Measurements from ENCODE around the gene POPDC2. TPM values are rescaled to one million over a fixed set of nuclear protein-coding genes. Genes with fewer than 3 reads are reported as not detected.

The POPDC2 gene
- total and polyA plus RNA-seq, 10 of the 15 experiments (the other 5 are each of a cell fraction or from before 2014, with no cell fraction given), result 1.8 to 12.7 (median 3.5) TPM

DNA sequence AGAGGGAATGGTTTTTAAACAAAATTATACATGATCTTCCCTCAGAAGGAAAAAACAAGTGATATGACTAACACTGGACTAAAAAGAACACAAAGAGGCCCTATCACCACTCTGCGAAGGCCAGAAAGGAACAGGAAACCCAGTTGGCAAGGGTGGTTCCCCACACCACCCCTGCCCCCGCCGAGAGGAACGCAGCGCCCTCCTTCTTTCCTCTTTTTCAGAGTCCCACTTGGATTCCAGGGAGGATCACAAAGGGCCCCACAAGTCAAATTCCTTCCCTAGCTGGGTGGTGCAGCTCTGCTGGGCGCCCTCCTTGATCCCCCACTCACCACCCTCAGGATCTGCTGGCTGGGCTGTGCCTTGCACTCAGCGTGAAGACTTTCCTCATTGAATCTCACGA lies 32.9 kb downstream of the POPDC2 start (continued):
- TF ChIP-seq, protein P1, sequence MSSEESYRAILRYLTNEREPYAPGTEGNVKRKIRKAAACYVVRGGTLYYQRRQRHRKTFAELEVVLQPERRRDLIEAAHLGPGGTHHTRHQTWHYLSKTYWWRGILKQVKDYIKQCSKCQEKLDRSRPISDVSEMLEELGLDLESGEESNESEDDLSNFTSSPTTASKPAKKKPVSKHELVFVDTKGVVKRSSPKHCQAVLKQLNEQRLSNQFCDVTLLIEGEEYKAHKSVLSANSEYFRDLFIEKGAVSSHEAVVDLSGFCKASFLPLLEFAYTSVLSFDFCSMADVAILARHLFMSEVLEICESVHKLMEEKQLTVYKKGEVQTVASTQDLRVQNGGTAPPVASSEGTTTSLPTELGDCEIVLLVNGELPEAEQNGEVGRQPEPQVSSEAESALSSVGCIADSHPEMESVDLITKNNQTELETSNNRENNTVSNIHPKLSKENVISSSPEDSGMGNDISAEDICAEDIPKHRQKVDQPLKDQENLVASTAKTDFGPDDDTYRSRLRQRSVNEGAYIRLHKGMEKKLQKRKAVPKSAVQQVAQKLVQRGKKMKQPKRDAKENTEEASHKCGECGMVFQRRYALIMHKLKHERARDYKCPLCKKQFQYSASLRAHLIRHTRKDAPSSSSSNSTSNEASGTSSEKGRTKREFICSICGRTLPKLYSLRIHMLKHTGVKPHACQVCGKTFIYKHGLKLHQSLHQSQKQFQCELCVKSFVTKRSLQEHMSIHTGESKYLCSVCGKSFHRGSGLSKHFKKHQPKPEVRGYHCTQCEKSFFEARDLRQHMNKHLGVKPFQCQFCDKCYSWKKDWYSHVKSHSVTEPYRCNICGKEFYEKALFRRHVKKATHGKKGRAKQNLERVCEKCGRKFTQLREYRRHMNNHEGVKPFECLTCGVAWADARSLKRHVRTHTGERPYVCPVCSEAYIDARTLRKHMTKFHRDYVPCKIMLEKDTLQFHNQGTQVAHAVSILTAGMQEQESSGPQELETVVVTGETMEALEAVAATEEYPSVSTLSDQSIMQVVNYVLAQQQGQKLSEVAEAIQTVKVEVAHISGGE (CRISPR knock-in tag; IDR thresholded peaks at IDR 0.05), result no peak
- TF ChIP-seq SMARCA5 (IDR thresholded peaks at IDR 0.05) (no peak), ZNF384 (IDR thresholded peaks at IDR 0.05; ENCODE audit: borderline replicate concordance, low read depth, low read length) (no peak), IKZF2 (IDR thresholded peaks at IDR 0.05) (peak; percentile 44 to 69; a peak in 3 of 4 replicates), YY1 (IDR thresholded peaks at IDR 0.05; ENCODE audit: low read depth, low read length) (no peak), GATAD2B (conservative IDR thresholded peaks at IDR 0.05; ENCODE audit: low read depth) (no peak), NFYB (IDR thresholded peaks at IDR 0.05; ENCODE audit: insufficient read depth, low read depth, low read length) (no peak), KDM1A (IDR thresholded peaks at IDR 0.05; ENCODE audit: borderline replicate concordance) (no peak), POLR2AphosphoS2 (IDR thresholded peaks at IDR 0.05; ENCODE audit: low read depth, low read length) (no peak), SUZ12 (IDR thresholded peaks at IDR 0.05; ENCODE audit: unreplicated experiment) (no peak), TBL1XR1 (IDR thresholded peaks at IDR 0.05; ENCODE audit: low read depth, low read length) (no peak), HCFC1 (IDR thresholded peaks at IDR 0.05; ENCODE audit: low read length) (no peak), RAD21 (IDR thresholded peaks at IDR 0.05; ENCODE audit: insufficient read depth, low read depth, low read length) (no peak), NBN (IDR thresholded peaks at IDR 0.05) (0 out of 2 replicates have a peak, but pooled peaks have one; percentile 35), IKZF1 (conservative IDR thresholded peaks at IDR 0.05) (peak; percentile 50)
- TF ChIP-seq, protein P2, sequence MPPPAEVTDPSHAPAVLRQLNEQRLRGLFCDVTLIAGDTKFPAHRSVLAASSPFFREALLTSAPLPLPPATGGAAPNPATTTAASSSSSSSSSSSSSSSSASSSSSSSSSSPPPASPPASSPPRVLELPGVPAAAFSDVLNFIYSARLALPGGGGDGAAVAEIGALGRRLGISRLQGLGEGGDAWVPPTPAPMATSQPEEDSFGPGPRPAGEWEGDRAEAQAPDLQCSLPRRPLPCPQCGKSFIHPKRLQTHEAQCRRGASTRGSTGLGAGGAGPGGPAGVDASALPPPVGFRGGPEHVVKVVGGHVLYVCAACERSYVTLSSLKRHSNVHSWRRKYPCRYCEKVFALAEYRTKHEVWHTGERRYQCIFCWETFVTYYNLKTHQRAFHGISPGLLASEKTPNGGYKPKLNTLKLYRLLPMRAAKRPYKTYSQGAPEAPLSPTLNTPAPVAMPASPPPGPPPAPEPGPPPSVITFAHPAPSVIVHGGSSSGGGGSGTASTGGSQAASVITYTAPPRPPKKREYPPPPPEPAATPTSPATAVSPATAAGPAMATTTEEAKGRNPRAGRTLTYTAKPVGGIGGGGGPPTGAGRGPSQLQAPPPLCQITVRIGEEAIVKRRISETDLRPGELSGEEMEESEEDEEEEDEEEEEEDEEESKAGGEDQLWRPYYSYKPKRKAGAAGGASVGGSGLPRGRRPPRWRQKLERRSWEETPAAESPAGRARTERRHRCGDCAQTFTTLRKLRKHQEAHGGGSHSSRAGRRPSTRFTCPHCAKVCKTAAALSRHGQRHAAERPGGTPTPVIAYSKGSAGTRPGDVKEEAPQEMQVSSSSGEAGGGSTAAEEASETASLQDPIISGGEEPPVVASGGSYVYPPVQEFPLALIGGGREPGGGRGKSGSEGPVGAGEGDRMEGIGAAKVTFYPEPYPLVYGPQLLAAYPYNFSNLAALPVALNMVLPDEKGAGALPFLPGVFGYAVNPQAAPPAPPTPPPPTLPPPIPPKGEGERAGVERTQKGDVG (CRISPR knock-in tag; IDR thresholded peaks at IDR 0.05), result no peak
- TF ChIP-seq, protein P3, sequence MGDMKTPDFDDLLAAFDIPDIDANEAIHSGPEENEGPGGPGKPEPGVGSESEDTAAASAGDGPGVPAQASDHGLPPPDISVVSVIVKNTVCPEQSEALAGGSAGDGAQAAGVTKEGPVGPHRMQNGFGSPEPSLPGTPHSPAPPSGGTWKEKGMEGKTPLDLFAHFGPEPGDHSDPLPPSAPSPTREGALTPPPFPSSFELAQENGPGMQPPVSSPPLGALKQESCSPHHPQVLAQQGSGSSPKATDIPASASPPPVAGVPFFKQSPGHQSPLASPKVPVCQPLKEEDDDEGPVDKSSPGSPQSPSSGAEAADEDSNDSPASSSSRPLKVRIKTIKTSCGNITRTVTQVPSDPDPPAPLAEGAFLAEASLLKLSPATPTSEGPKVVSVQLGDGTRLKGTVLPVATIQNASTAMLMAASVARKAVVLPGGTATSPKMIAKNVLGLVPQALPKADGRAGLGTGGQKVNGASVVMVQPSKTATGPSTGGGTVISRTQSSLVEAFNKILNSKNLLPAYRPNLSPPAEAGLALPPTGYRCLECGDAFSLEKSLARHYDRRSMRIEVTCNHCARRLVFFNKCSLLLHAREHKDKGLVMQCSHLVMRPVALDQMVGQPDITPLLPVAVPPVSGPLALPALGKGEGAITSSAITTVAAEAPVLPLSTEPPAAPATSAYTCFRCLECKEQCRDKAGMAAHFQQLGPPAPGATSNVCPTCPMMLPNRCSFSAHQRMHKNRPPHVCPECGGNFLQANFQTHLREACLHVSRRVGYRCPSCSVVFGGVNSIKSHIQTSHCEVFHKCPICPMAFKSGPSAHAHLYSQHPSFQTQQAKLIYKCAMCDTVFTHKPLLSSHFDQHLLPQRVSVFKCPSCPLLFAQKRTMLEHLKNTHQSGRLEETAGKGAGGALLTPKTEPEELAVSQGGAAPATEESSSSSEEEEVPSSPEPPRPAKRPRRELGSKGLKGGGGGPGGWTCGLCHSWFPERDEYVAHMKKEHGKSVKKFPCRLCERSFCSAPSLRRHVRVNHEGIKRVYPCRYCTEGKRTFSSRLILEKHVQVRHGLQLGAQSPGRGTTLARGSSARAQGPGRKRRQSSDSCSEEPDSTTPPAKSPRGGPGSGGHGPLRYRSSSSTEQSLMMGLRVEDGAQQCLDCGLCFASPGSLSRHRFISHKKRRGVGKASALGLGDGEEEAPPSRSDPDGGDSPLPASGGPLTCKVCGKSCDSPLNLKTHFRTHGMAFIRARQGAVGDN (IDR thresholded peaks at IDR 0.05), result peak; percentile 60; the same call in 1 of the 2 replicates
- TF ChIP-seq, protein P4, sequence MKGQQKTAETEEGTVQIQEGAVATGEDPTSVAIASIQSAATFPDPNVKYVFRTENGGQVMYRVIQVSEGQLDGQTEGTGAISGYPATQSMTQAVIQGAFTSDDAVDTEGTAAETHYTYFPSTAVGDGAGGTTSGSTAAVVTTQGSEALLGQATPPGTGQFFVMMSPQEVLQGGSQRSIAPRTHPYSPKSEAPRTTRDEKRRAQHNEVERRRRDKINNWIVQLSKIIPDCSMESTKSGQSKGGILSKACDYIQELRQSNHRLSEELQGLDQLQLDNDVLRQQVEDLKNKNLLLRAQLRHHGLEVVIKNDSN (IDR thresholded peaks at IDR 0.05; ENCODE audit: borderline replicate concordance, extremely low read length, insufficient read depth, low read depth, low read length), result no peak
- TF ChIP-seq, protein P5, sequence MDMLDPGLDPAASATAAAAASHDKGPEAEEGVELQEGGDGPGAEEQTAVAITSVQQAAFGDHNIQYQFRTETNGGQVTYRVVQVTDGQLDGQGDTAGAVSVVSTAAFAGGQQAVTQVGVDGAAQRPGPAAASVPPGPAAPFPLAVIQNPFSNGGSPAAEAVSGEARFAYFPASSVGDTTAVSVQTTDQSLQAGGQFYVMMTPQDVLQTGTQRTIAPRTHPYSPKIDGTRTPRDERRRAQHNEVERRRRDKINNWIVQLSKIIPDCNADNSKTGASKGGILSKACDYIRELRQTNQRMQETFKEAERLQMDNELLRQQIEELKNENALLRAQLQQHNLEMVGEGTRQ (IDR thresholded peaks at IDR 0.05; ENCODE audit: borderline replicate concordance, low read depth, low read length), result no peak
